PC-9 (cell line): ENCODE results near the gene PTPRR. TPM values are rescaled to one million over a fixed set of nuclear protein-coding genes. Genes with fewer than 3 reads are reported as not detected.

Source experiments
- BruUV-seq: library from RNA; stranded (reverse); fragments of 400-500 nt; replicated peaks from 2 replicates; lab custom pipeline; 2021; lab: Mats Ljungman, UMichigan
- CTCF ChIA-PET: fragments of 300-600 bp; sonication (Branson Sonifier 250); formaldehyde crosslinking; loops from one replicate; lab custom pipeline; 2022; ENCODE audit warnings: antibody characterized with exemption; lab: Charles Lee
- POLR2A ChIA-PET: fragments of 300-600 bp; sonication (Branson Sonifier 250); formaldehyde crosslinking; loops from one replicate; lab custom pipeline; 2022; ENCODE audit warnings: antibody characterized with exemption; ENCODE audit not compliant: unreplicated experiment; lab: Charles Lee
- DNase-seq, 2 experiments: peaks; one replicate each; pipeline versions ENCODE4 v3.0.0 to v3.0.0-alpha.2; 2015 to 2022; ENCODE audit warnings: mixed read lengths in 1 of 2
- H2AFZ ChIP-seq: fragments of 200-600 bp; sonication (generic); 2 replicates; pipeline ENCODE4 v1.8.1; 2017; ENCODE audit warnings: antibody characterized with exemption
- H3F3A ChIP-seq: fragments of 200-600 bp; sonication (generic); 2 replicates; pipeline ENCODE4 v1.8.1; 2017; ENCODE audit warnings: antibody characterized with exemption, mild to moderate bottlenecking, low read depth; ENCODE audit not compliant: insufficient read depth
- H3K27ac ChIP-seq: fragments of 200-600 bp; sonication (generic); 2 replicates; pipeline ENCODE4 v1.6.1; 2016; ENCODE audit warnings: mixed run types
- H3K27me3 ChIP-seq: fragments of 200-600 bp; sonication (generic); 2 replicates; pipeline ENCODE4 v1.6.1; 2016; ENCODE audit warnings: low read depth, mixed run types; ENCODE audit not compliant: insufficient read depth
- H3K36me3 ChIP-seq: fragments of 200-600 bp; sonication (generic); 2 replicates; pipeline ENCODE4 v1.6.1; 2016; ENCODE audit warnings: low read depth, mixed run types
- H3K4me1 ChIP-seq: fragments of 200-600 bp; sonication (generic); replicated peaks from 2 replicates; pipeline ENCODE4 v1.6.1; 2016; ENCODE audit warnings: mixed run types; ENCODE audit not compliant: insufficient read depth
- H3K4me2 ChIP-seq: fragments of 200-600 bp; sonication (generic); 2 replicates; pipeline ENCODE4 v1.6.1; 2017; ENCODE audit warnings: mixed run types
- H3K4me3 ChIP-seq: fragments of 200-600 bp; sonication (generic); 2 replicates; pipeline ENCODE4 v1.6.1; 2016; ENCODE audit warnings: mixed run types
- H3K79me2 ChIP-seq: fragments of 200-600 bp; sonication (generic); 2 replicates; pipeline ENCODE4 v1.6.1; 2017; ENCODE audit warnings: low read depth, mixed run types
- H3K9me2 ChIP-seq: fragments of 200-600 bp; sonication (generic); 2 replicates; pipeline ENCODE4 v1.8.1; 2017; ENCODE audit warnings: mild to moderate bottlenecking; ENCODE audit not compliant: insufficient read depth
- H3K9me3 ChIP-seq: fragments of 200-600 bp; sonication (generic); 2 replicates; pipeline ENCODE4 v1.8.1; 2016; ENCODE audit warnings: low read depth; ENCODE audit not compliant: insufficient read depth
- H4K20me1 ChIP-seq: fragments of 200-600 bp; sonication (generic); 2 replicates; pipeline ENCODE4 v1.8.1; 2017; ENCODE audit not compliant: insufficient read depth
- CTCF ChIP-seq: fragments of 200-600 bp; sonication (generic); conservative IDR thresholded peaks from 2 replicates; pipeline ENCODE4 v1.6.1; 2017; ENCODE audit warnings: mixed run types, antibody characterized with exemption, mild to moderate bottlenecking, moderate library complexity
- EZH2 ChIP-seq: fragments of 200-600 bp; sonication (generic); IDR thresholded peaks from 2 replicates; pipeline ENCODE4 v1.8.0; 2017; ENCODE audit warnings: antibody characterized with exemption, low read depth
- intact Hi-C: fragments of 100-400 bp; cut with micrococcal nuclease; formaldehyde crosslinking; loops from one replicate; pipeline ENCODE4 v1.10.0; 2022; ENCODE audit not compliant: unreplicated experiment
- total RNA-seq: library from RNA; stranded (reverse); gene quantifications from 2 replicates; pipeline ENCODE4 v1.2.3, GENCODE V29; 2021

The PTPRR gene
- total RNA-seq, 1 experiment from 2014 or later, result 12.2 TPM

GRCh38 chr12:70883855-70884254, 36.7 kb downstream of the PTPRR start:
- Histone ChIP-seq H3K9me2 (no peaks in the 10 kb centered on the region), H3K36me3 (no peaks in the 10 kb centered on the region), H4K20me1 (no peaks in the 10 kb centered on the region), H3K79me2 (no peaks in the 10 kb centered on the region), H3K4me3 (no peak overlapping the region), H3K9me3 (no peaks in the 10 kb centered on the region), H3K27ac (no peak overlapping the region), H3K4me1 (no peaks in the 10 kb centered on the region), H3K27me3 (no peaks in the 10 kb centered on the region), H3F3A (no peaks in the 10 kb centered on the region), H3K4me2 (no peak overlapping the region), H2AFZ (no peak overlapping the region)
- CTCF ChIA-PET, result no interaction called here
- TF ChIP-seq EZH2 (no peak), CTCF (no peak)
- DNase-seq, result no peak
- BruUV-seq, result no TSS peak
- POLR2A ChIA-PET, result no interaction called here
- intact Hi-C loops, result no loop called here

GRCh38 chr12:70880744-70881143, 39.8 kb downstream of the PTPRR start:
- Histone ChIP-seq H3K4me2 (no peak overlapping the region), H3K4me1 (no peaks in the 10 kb centered on the region), H2AFZ (no peak overlapping the region), H3F3A (no peaks in the 10 kb centered on the region), H3K79me2 (no peaks in the 10 kb centered on the region), H4K20me1 (no peaks in the 10 kb centered on the region), H3K9me3 (no peaks in the 10 kb centered on the region), H3K27me3 (no peaks in the 10 kb centered on the region), H3K36me3 (no peaks in the 10 kb centered on the region), H3K4me3 (no peak overlapping the region), H3K9me2 (no peaks in the 10 kb centered on the region; the same call in 1 of the 2 replicates), H3K27ac (no peak overlapping the region)
- ChIA-PET POLR2A (no interaction called here), CTCF (no interaction called here)
- TF ChIP-seq EZH2, result no peak
- TF ChIP-seq CTCF, result no peak
- no TSS peak for BruUV-seq
- DNase-seq, result no peak
- intact Hi-C loops, result no loop called here

GRCh38 chr12:70876952-70877351, 43.6 kb downstream of the PTPRR start:
- Histone ChIP-seq H3K36me3 (no peaks in the 10 kb centered on the region), H4K20me1 (no peaks in the 10 kb centered on the region), H3K79me2 (no peaks in the 10 kb centered on the region), H3K9me2 (no peaks in the 10 kb centered on the region; the same call in 1 of the 2 replicates), H2AFZ (no peak overlapping the region), H3K4me1 (no peaks in the 10 kb centered on the region), H3K27me3 (no peaks in the 10 kb centered on the region), H3K4me3 (no peak overlapping the region), H3K9me3 (no peaks in the 10 kb centered on the region; the same call in 1 of the 2 replicates), H3F3A (no peaks in the 10 kb centered on the region), H3K27ac (no peak overlapping the region), H3K4me2 (no peak overlapping the region)
- TF ChIP-seq CTCF (no peak), EZH2 (no peak)
- intact Hi-C loops, result no loop called here
- POLR2A ChIA-PET, result no interaction called here
- BruUV-seq, result no TSS peak
- no peak for DNase-seq
- CTCF ChIA-PET, result no interaction called here
